ENCODE results near the gene FAM193A.
"Not testable (repeated sequence)": the region's sequence is repeated elsewhere in the genome, so short reads cannot be mapped to it uniquely, and the experiment has no call there.

FAM193A gene

GRCh38 chr4:2667428-2667827 lies 131.0 kb downstream of the FAM193A start:
- peaks cover 2% of the 10 kb centered on the region for H3K79me1 ChIP-seq (ENCODE audit: low read length)
- H3K27me3 ChIP-seq (ENCODE audit: insufficient read depth, low read length, poor library complexity), result no peaks in the 10 kb centered on the region
- H3K56ac ChIP-seq (ENCODE audit: low read length), result no peak overlapping the region
- no peak overlapping the region for H3K23ac ChIP-seq (ENCODE audit: low read length)
- peaks cover 5% of the 10 kb centered on the region for H3K36me3 ChIP-seq (ENCODE audit: control insufficient read depth, insufficient read depth, low read length)
- H3K18ac ChIP-seq (ENCODE audit: low read length), result no peak overlapping the region
- H3K4ac ChIP-seq (ENCODE audit: low read depth, low read length), result no peak overlapping the region
- WGBS (ENCODE audit: extremely low coverage, insufficient coverage, low lambda C conversion rate), result no CpG with 5 or more reads among the region's 2 CpGs
- no peak overlapping the region for H4K8ac ChIP-seq (ENCODE audit: low read depth, low read length)
- H4K5ac ChIP-seq (ENCODE audit: low read length), result no peak overlapping the region
- H2BK5ac ChIP-seq (ENCODE audit: low read length), result no peak overlapping the region
- no peak overlapping the region for H2AK5ac ChIP-seq (ENCODE audit: low read length)
- no peaks in the 10 kb centered on the region for H3K79me2 ChIP-seq (ENCODE audit: control insufficient read depth, insufficient read depth, low read length)
- no peak overlapping the region for H2BK120ac ChIP-seq (ENCODE audit: low read depth, low read length)
- H3K4me3 ChIP-seq (ENCODE audit: low read length), result no peak overlapping the region
- H3K9ac ChIP-seq (ENCODE audit: low read length), result no peak overlapping the region
- DNase-seq, result no peak
- H3K27ac ChIP-seq (ENCODE audit: low read depth, low read length), result no peak overlapping the region
- H3K4me2 ChIP-seq (ENCODE audit: low read length), result no peak overlapping the region
- H2BK15ac ChIP-seq (replicated peaks; ENCODE audit: low read depth), result no peak overlapping the region
- no peaks in the 10 kb centered on the region for H3K4me1 ChIP-seq (ENCODE audit: control insufficient read depth, low read depth, low read length)

- Histone ChIP-seq H3K4me3 (ENCODE audit: low read length) (no peak overlapping the region), H3K79me1 (ENCODE audit: low read length) (peaks cover 4% of the 10 kb centered on the region), H3K4ac (ENCODE audit: low read depth, low read length) (no peak overlapping the region), H3K4me2 (ENCODE audit: low read length) (no peak overlapping the region), H3K56ac (ENCODE audit: low read length) (no peak overlapping the region), H3K9ac (ENCODE audit: low read length) (no peak overlapping the region), H2BK120ac (ENCODE audit: low read depth, low read length) (no peak overlapping the region), H2AK5ac (ENCODE audit: low read length) (no peak overlapping the region), H2BK5ac (ENCODE audit: low read length) (no peak overlapping the region), H4K5ac (ENCODE audit: low read length) (no peak overlapping the region), H2BK15ac (replicated peaks; ENCODE audit: low read depth) (no peak overlapping the region), H3K36me3 (ENCODE audit: control insufficient read depth, insufficient read depth, low read length) (peaks cover 8% of the 10 kb centered on the region), H3K27me3 (ENCODE audit: insufficient read depth, low read length, poor library complexity) (no peaks in the 10 kb centered on the region), H3K18ac (ENCODE audit: low read length) (no peak overlapping the region), H3K27ac (ENCODE audit: low read depth, low read length) (no peak overlapping the region), H4K8ac (ENCODE audit: low read depth, low read length) (no peak overlapping the region), H3K23ac (ENCODE audit: low read length) (no peak overlapping the region), H3K4me1 (ENCODE audit: control insufficient read depth, low read depth, low read length) (no peaks in the 10 kb centered on the region), H3K79me2 (ENCODE audit: control insufficient read depth, insufficient read depth, low read length) (no peaks in the 10 kb centered on the region)
- no peak for DNase-seq
- WGBS (ENCODE audit: extremely low coverage, insufficient coverage, low lambda C conversion rate), result no CpG with 5 or more reads among the region's 10 CpGs
These were observed 134.9 kb downstream of the FAM193A start for GRCh38 chr4:2671267-2671895.

GRCh38 chr4:2672082-2672481 lies 135.6 kb downstream of the FAM193A start:
- Histone ChIP-seq H3K9ac (ENCODE audit: low read length) (no peak overlapping the region), H3K4ac (ENCODE audit: low read depth, low read length) (no peak overlapping the region), H3K79me2 (ENCODE audit: control insufficient read depth, insufficient read depth, low read length) (no peaks in the 10 kb centered on the region), H4K8ac (ENCODE audit: low read depth, low read length) (no peak overlapping the region), H3K4me2 (ENCODE audit: low read length) (no peak overlapping the region), H3K56ac (ENCODE audit: low read length) (no peak overlapping the region), H2BK120ac (ENCODE audit: low read depth, low read length) (no peak overlapping the region), H3K18ac (ENCODE audit: low read length) (no peak overlapping the region), H3K4me3 (ENCODE audit: low read length) (no peak overlapping the region), H3K27me3 (ENCODE audit: insufficient read depth, low read length, poor library complexity) (no peaks in the 10 kb centered on the region), H3K4me1 (ENCODE audit: control insufficient read depth, low read depth, low read length) (no peaks in the 10 kb centered on the region), H4K5ac (ENCODE audit: low read length) (no peak overlapping the region), H3K23ac (ENCODE audit: low read length) (no peak overlapping the region), H2AK5ac (ENCODE audit: low read length) (no peak overlapping the region), H3K79me1 (ENCODE audit: low read length) (peaks cover 4% of the 10 kb centered on the region), H3K27ac (ENCODE audit: low read depth, low read length) (no peak overlapping the region), H2BK15ac (replicated peaks; ENCODE audit: low read depth) (no peak overlapping the region), H3K36me3 (ENCODE audit: control insufficient read depth, insufficient read depth, low read length) (peaks cover 8% of the 10 kb centered on the region), H2BK5ac (ENCODE audit: low read length) (no peak overlapping the region)
- no peak for DNase-seq
- no CpG with 5 or more reads among the region's 3 CpGs for WGBS (ENCODE audit: extremely low coverage, insufficient coverage, low lambda C conversion rate)

- no peak overlapping the region for H2AK5ac ChIP-seq (ENCODE audit: low read length)
- no peak overlapping the region for H3K4me3 ChIP-seq (ENCODE audit: low read length)
- no peaks in the 10 kb centered on the region for H3K4me1 ChIP-seq (ENCODE audit: control insufficient read depth, low read depth, low read length)
- H3K79me2 ChIP-seq (ENCODE audit: control insufficient read depth, insufficient read depth, low read length), result no peaks in the 10 kb centered on the region
- H3K36me3 ChIP-seq (ENCODE audit: control insufficient read depth, insufficient read depth, low read length), result peaks cover 8% of the 10 kb centered on the region
- no CpG with 5 or more reads among the region's 2 CpGs for WGBS (ENCODE audit: extremely low coverage, insufficient coverage, low lambda C conversion rate)
- no peak overlapping the region for H3K9ac ChIP-seq (ENCODE audit: low read length)
- H3K56ac ChIP-seq (ENCODE audit: low read length), result no peak overlapping the region
- H2BK15ac ChIP-seq (replicated peaks; ENCODE audit: low read depth), result no peak overlapping the region
- no peak overlapping the region for H3K4ac ChIP-seq (ENCODE audit: low read depth, low read length)
- H3K23ac ChIP-seq (ENCODE audit: low read length), result no peak overlapping the region
- H4K5ac ChIP-seq (ENCODE audit: low read length), result no peak overlapping the region
- peaks cover 4% of the 10 kb centered on the region for H3K79me1 ChIP-seq (ENCODE audit: low read length)
- no peak overlapping the region for H4K8ac ChIP-seq (ENCODE audit: low read depth, low read length)
- no peak for DNase-seq
- H3K18ac ChIP-seq (ENCODE audit: low read length), result no peak overlapping the region
- no peaks in the 10 kb centered on the region for H3K27me3 ChIP-seq (ENCODE audit: insufficient read depth, low read length, poor library complexity)
- no peak overlapping the region for H2BK120ac ChIP-seq (ENCODE audit: low read depth, low read length)
- H2BK5ac ChIP-seq (ENCODE audit: low read length), result no peak overlapping the region
- H3K4me2 ChIP-seq (ENCODE audit: low read length), result no peak overlapping the region
- H3K27ac ChIP-seq (ENCODE audit: low read depth, low read length), result no peak overlapping the region
These were observed 136.3 kb downstream of the FAM193A start for GRCh38 chr4:2672700-2673099.

- Histone ChIP-seq H3K18ac (ENCODE audit: low read length) (no peak overlapping the region), H3K27ac (ENCODE audit: low read depth, low read length) (no peak overlapping the region), H3K4ac (ENCODE audit: low read depth, low read length) (no peak overlapping the region), H4K8ac (ENCODE audit: low read depth, low read length) (no peak overlapping the region), H3K4me2 (ENCODE audit: low read length) (no peak overlapping the region), H2AK5ac (ENCODE audit: low read length) (no peak overlapping the region), H3K56ac (ENCODE audit: low read length) (no peak overlapping the region), H3K27me3 (ENCODE audit: insufficient read depth, low read length, poor library complexity) (no peaks in the 10 kb centered on the region), H4K5ac (ENCODE audit: low read length) (no peak overlapping the region), H3K79me2 (ENCODE audit: control insufficient read depth, insufficient read depth, low read length) (no peaks in the 10 kb centered on the region), H3K23ac (ENCODE audit: low read length) (no peak overlapping the region), H2BK15ac (replicated peaks; ENCODE audit: low read depth) (no peak overlapping the region), H3K79me1 (ENCODE audit: low read length) (peaks cover 4% of the 10 kb centered on the region), H2BK120ac (ENCODE audit: low read depth, low read length) (no peak overlapping the region), H3K4me1 (ENCODE audit: control insufficient read depth, low read depth, low read length) (no peaks in the 10 kb centered on the region), H2BK5ac (ENCODE audit: low read length) (no peak overlapping the region), H3K9ac (ENCODE audit: low read length) (no peak overlapping the region), H3K4me3 (ENCODE audit: low read length) (no peak overlapping the region), H3K36me3 (ENCODE audit: control insufficient read depth, insufficient read depth, low read length) (peaks cover 8% of the 10 kb centered on the region)
- no peak for DNase-seq
- no CpG with 5 or more reads among the region's 1 CpG for WGBS (ENCODE audit: extremely low coverage, insufficient coverage, low lambda C conversion rate)
These were observed 136.7 kb downstream of the FAM193A start for GRCh38 chr4:2673157-2673556.

GRCh38 chr4:2679762-2680161 lies 143.3 kb downstream of the FAM193A start:
- not testable (repeated sequence) for H3K27me3 ChIP-seq (ENCODE audit: insufficient read depth, low read length, poor library complexity); H3K79me1 ChIP-seq (ENCODE audit: low read length); H2BK5ac ChIP-seq (ENCODE audit: low read length); H2AK5ac ChIP-seq (ENCODE audit: low read length); H3K27ac ChIP-seq (ENCODE audit: low read depth, low read length); H3K4me1 ChIP-seq (ENCODE audit: control insufficient read depth, low read depth, low read length); DNase-seq; H3K36me3 ChIP-seq (ENCODE audit: control insufficient read depth, insufficient read depth, low read length); H3K4me2 ChIP-seq (ENCODE audit: low read length); H2BK120ac ChIP-seq (ENCODE audit: low read depth, low read length); H4K5ac ChIP-seq (ENCODE audit: low read length); H3K18ac ChIP-seq (ENCODE audit: low read length); H3K9ac ChIP-seq (ENCODE audit: low read length); H3K4me3 ChIP-seq (ENCODE audit: low read length); H4K8ac ChIP-seq (ENCODE audit: low read depth, low read length); H2BK15ac ChIP-seq (replicated peaks; ENCODE audit: low read depth); H3K23ac ChIP-seq (ENCODE audit: low read length); H3K56ac ChIP-seq (ENCODE audit: low read length); H3K79me2 ChIP-seq (ENCODE audit: control insufficient read depth, insufficient read depth, low read length); H3K4ac ChIP-seq (ENCODE audit: low read depth, low read length)
- WGBS (ENCODE audit: extremely low coverage, insufficient coverage, low lambda C conversion rate), result no CpG with 5 or more reads among the region's 6 CpGs

All from mesendoderm (in vitro differentiated cells).